ENCODE measurements around the gene IPMK. TPM values are rescaled to one million over a fixed set of nuclear protein-coding genes. Genes with fewer than 3 reads are reported as not detected.
A peak's percentile ranks its signal among the peaks of the same experiment; 100 is the strongest.

Gene IPMK
- total RNA-seq, 1 donor from 2014 or later = 6.8 TPM

GRCh38 chr10:58180666-58181065 lies 87.0 kb downstream of the IPMK start:
- TF ChIP-seq, protein P1, sequence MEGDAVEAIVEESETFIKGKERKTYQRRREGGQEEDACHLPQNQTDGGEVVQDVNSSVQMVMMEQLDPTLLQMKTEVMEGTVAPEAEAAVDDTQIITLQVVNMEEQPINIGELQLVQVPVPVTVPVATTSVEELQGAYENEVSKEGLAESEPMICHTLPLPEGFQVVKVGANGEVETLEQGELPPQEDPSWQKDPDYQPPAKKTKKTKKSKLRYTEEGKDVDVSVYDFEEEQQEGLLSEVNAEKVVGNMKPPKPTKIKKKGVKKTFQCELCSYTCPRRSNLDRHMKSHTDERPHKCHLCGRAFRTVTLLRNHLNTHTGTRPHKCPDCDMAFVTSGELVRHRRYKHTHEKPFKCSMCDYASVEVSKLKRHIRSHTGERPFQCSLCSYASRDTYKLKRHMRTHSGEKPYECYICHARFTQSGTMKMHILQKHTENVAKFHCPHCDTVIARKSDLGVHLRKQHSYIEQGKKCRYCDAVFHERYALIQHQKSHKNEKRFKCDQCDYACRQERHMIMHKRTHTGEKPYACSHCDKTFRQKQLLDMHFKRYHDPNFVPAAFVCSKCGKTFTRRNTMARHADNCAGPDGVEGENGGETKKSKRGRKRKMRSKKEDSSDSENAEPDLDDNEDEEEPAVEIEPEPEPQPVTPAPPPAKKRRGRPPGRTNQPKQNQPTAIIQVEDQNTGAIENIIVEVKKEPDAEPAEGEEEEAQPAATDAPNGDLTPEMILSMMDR (conservative IDR thresholded peaks at IDR 0.05) = no peak
- no peak overlapping the region for H3K4me3 Mint-ChIP-seq
- H3K27ac Mint-ChIP-seq = no peak overlapping the region
- no peaks in the 10 kb centered on the region for H3K4me1 Mint-ChIP-seq (ENCODE audit: unreplicated experiment)
- H3K27me3 Mint-ChIP-seq = no peaks in the 10 kb centered on the region
- no peaks in the 10 kb centered on the region for H3K9me3 Mint-ChIP-seq
- DNase-seq (ENCODE audit: extremely low spot score, unreplicated experiment) = no peak
- no peaks in the 10 kb centered on the region for H3K36me3 Mint-ChIP-seq

GRCh38 chr10:58179238-58179637 lies 88.5 kb downstream of the IPMK start:
- no peak overlapping the region for H3K27ac Mint-ChIP-seq
- no peaks in the 10 kb centered on the region for H3K27me3 Mint-ChIP-seq
- H3K36me3 Mint-ChIP-seq = no peaks in the 10 kb centered on the region
- TF ChIP-seq, protein P1 (conservative IDR thresholded peaks at IDR 0.05) = no peak
- no peaks in the 10 kb centered on the region for H3K9me3 Mint-ChIP-seq
- no peaks in the 10 kb centered on the region for H3K4me1 Mint-ChIP-seq (ENCODE audit: unreplicated experiment)
- no peak overlapping the region for H3K4me3 Mint-ChIP-seq
- no peak for DNase-seq (ENCODE audit: extremely low spot score, unreplicated experiment)

- H3K4me3 Mint-ChIP-seq = no peak overlapping the region
- H3K36me3 Mint-ChIP-seq = no peaks in the 10 kb centered on the region
- H3K9me3 Mint-ChIP-seq = no peaks in the 10 kb centered on the region
- H3K27me3 Mint-ChIP-seq = no peaks in the 10 kb centered on the region
- DNase-seq (ENCODE audit: extremely low spot score, unreplicated experiment) = no peak
- no peaks in the 10 kb centered on the region for H3K4me1 Mint-ChIP-seq (ENCODE audit: unreplicated experiment)
- TF ChIP-seq, protein P1 (conservative IDR thresholded peaks at IDR 0.05) = no peak
- H3K27ac Mint-ChIP-seq = no peak overlapping the region
Measured at GRCh38 chr10:58178811-58179210, 88.9 kb downstream of the IPMK start.

GRCh38 chr10:58177362-58177947 lies 90.2 kb downstream of the IPMK start:
- Mint-ChIP-seq H3K4me3 (no peak overlapping the region), H3K27ac (no peak overlapping the region), H3K27me3 (no peaks in the 10 kb centered on the region), H3K36me3 (no peaks in the 10 kb centered on the region), H3K4me1 (ENCODE audit: unreplicated experiment) (no peaks in the 10 kb centered on the region), H3K9me3 (no peaks in the 10 kb centered on the region)
- TF ChIP-seq, protein P1 (conservative IDR thresholded peaks at IDR 0.05) = peak; percentile 83
- DNase-seq (ENCODE audit: extremely low spot score, unreplicated experiment) = no peak

- no peak for DNase-seq (ENCODE audit: extremely low spot score, unreplicated experiment)
- Mint-ChIP-seq H3K9me3 (no peaks in the 10 kb centered on the region), H3K4me1 (ENCODE audit: unreplicated experiment) (no peaks in the 10 kb centered on the region), H3K4me3 (no peak overlapping the region), H3K27me3 (no peaks in the 10 kb centered on the region), H3K27ac (no peak overlapping the region), H3K36me3 (no peaks in the 10 kb centered on the region)
- TF ChIP-seq, protein P1 (conservative IDR thresholded peaks at IDR 0.05) = no peak
Measured at GRCh38 chr10:58175990-58176900, 91.4 kb downstream of the IPMK start.

Data from type B pancreatic cell (in vitro differentiated cells).